Inflammatory macrophage treated with lipopolysaccharide for 1 hour (primary cell): ENCODE results near the gene MAP2K2.
A peak's percentile ranks its signal among the peaks of the same experiment; 100 is the strongest.
"Not testable (repeated sequence)": the region's sequence is repeated elsewhere in the genome, so short reads cannot be mapped to it uniquely, and the experiment has no call there.

Experiments used
- DNase-seq, 2 donors: peaks; one replicate each; pipeline ENCODE4 v3.0.0-alpha.2; 2020 to 2022

The MAP2K2 gene

GRCh38 chr19:4130744-4131438, 7.0 kb upstream of the MAP2K2 start:
- DNase-seq = peak; percentile 87

- peak; percentile 77 to 83 for DNase-seq
These were observed 5.1 kb upstream of the MAP2K2 start for GRCh38 chr19:4129050-4129449.

GRCh38 chr19:4127322-4127721, 3.4 kb upstream of the MAP2K2 start:
- DNase-seq = not testable (repeated sequence)

GRCh38 chr19:4124638-4125037, 716 bp upstream of the MAP2K2 start:
- no peak for DNase-seq

- DNase-seq = no peak
These were observed 1.4 kb downstream of the MAP2K2 start for GRCh38 chr19:4122480-4122879.

- DNase-seq = no peak
These were observed 2.1 kb downstream of the MAP2K2 start for GRCh38 chr19:4121815-4122214.

GRCh38 chr19:4121273-4121612, 2.7 kb downstream of the MAP2K2 start:
- DNase-seq = no peak

GRCh38 chr19:4120559-4121272, 3.2 kb downstream of the MAP2K2 start:
- no peak for DNase-seq

- no peak for DNase-seq
These were observed 4.2 kb downstream of the MAP2K2 start for GRCh38 chr19:4119763-4120162.

- no peak for DNase-seq
These were observed 8.0 kb downstream of the MAP2K2 start for GRCh38 chr19:4115818-4116385.

- peak; percentile 40 to 43 for DNase-seq
These were observed 8.7 kb downstream of the MAP2K2 start for GRCh38 chr19:4115050-4115817.

- no peak for DNase-seq
These were observed 9.7 kb downstream of the MAP2K2 start for GRCh38 chr19:4114181-4114580.

GRCh38 chr19:4113398-4114088, 10.4 kb downstream of the MAP2K2 start:
- DNase-seq = no peak

- DNase-seq = no peak
These were observed 11.6 kb downstream of the MAP2K2 start for GRCh38 chr19:4112367-4112766.

- DNase-seq = no peak
These were observed 14.3 kb downstream of the MAP2K2 start for GRCh38 chr19:4109626-4109945.

GRCh38 chr19:4108767-4109625, 14.9 kb downstream of the MAP2K2 start:
- peak in 1 of 2 donors; percentile 21 for DNase-seq

- DNase-seq = peak; percentile 45 to 49
These were observed 20.9 kb downstream of the MAP2K2 start for GRCh38 chr19:4103080-4103433.

- no peak for DNase-seq
These were observed 21.4 kb downstream of the MAP2K2 start for GRCh38 chr19:4102339-4103079.

- DNase-seq = no peak
These were observed 22.5 kb downstream of the MAP2K2 start for GRCh38 chr19:4101496-4101770.

- DNase-seq = no peak
These were observed 23.1 kb downstream of the MAP2K2 start for GRCh38 chr19:4100647-4101495.
